Trophoblast cell (in vitro differentiated cells and primary cell): Measurements from ENCODE around the gene TMPRSS3.

Source experiments
- DNase-seq, 2 donors: peaks; one replicate each; pipeline ENCODE4 v3.0.0-alpha.2; 2016
- H2AFZ ChIP-seq: 2 replicates; pipeline ENCODE4 v1.6.1; 2013; ENCODE audit warnings: low read length, moderate library complexity, mild to moderate bottlenecking; ENCODE audit not compliant: insufficient read depth, poor library complexity
- H2AK5ac ChIP-seq: 2 replicates; pipeline ENCODE4 v1.6.1; 2013; ENCODE audit warnings: mild to moderate bottlenecking, low read length
- H2BK120ac ChIP-seq: 2 replicates; pipeline ENCODE4 v1.6.1; 2013; ENCODE audit warnings: low read length, mild to moderate bottlenecking, moderate library complexity; ENCODE audit not compliant: insufficient read depth, poor library complexity
- H2BK12ac ChIP-seq: 2 replicates; pipeline ENCODE4 v1.6.1; 2013; ENCODE audit warnings: mild to moderate bottlenecking, low read length, moderate library complexity
- H2BK5ac ChIP-seq: 2 replicates; pipeline ENCODE4 v1.6.1; 2013; ENCODE audit warnings: low read length, low read depth, moderate library complexity, mild to moderate bottlenecking; ENCODE audit not compliant: poor library complexity
- H3K14ac ChIP-seq: 2 replicates; pipeline ENCODE4 v1.6.1; 2013; ENCODE audit warnings: mild to moderate bottlenecking, low read length
- H3K18ac ChIP-seq: 2 replicates; pipeline ENCODE4 v1.6.1; 2013; ENCODE audit warnings: mild to moderate bottlenecking, low read length
- H3K23ac ChIP-seq: 2 replicates; pipeline ENCODE4 v1.6.1; 2013; ENCODE audit warnings: low read length
- H3K27ac ChIP-seq: 2 replicates; pipeline ENCODE4 v1.5.1; 2013; ENCODE audit warnings: low read depth, mild to moderate bottlenecking, inconsistent platforms, low read length, moderate library complexity
- H3K27me3 ChIP-seq: 2 replicates; pipeline ENCODE4 v1.6.1; 2013; ENCODE audit warnings: inconsistent platforms, mild to moderate bottlenecking, low read length, moderate library complexity; ENCODE audit not compliant: insufficient read depth
- H3K36me3 ChIP-seq, 2 experiments: 1 replicate in 1 of 2; 2 replicates in 1 of 2; pipeline ENCODE4 v1.6.1; 2013; ENCODE audit warnings: low read length in 2 of 2, mild to moderate bottlenecking in 2 of 2, moderate library complexity in 1 of 2; ENCODE audit not compliant: insufficient read depth in 2 of 2, control insufficient read depth in 1 of 2
- H3K4ac ChIP-seq: 2 replicates; pipeline ENCODE4 v1.6.1; 2013; ENCODE audit warnings: low read depth, mild to moderate bottlenecking, low read length, moderate library complexity
- H3K4me1 ChIP-seq, 2 experiments: 1 replicate in 1 of 2; 2 replicates in 1 of 2; pipeline ENCODE4 v1.6.1; 2013; ENCODE audit warnings: low read length in 2 of 2, mild to moderate bottlenecking in 2 of 2, moderate library complexity in 1 of 2; ENCODE audit not compliant: insufficient read depth in 2 of 2, control insufficient read depth in 1 of 2
- H3K4me2 ChIP-seq: 2 replicates; pipeline ENCODE4 v1.6.1; 2013; ENCODE audit warnings: inconsistent platforms, mild to moderate bottlenecking, low read length, moderate library complexity
- H3K4me3 ChIP-seq: 2 replicates; pipeline ENCODE4 v1.5.1; 2013; ENCODE audit warnings: mild to moderate bottlenecking, low read depth, low read length, inconsistent platforms
- H3K79me1 ChIP-seq: one replicate; pipeline ENCODE4 v1.6.1; 2013; ENCODE audit warnings: low read length
- H3K79me2 ChIP-seq: 2 replicates; pipeline ENCODE4 v1.6.1; 2013; ENCODE audit warnings: low read length, mild to moderate bottlenecking; ENCODE audit not compliant: control insufficient read depth, insufficient read depth, poor library complexity
- H3K9ac ChIP-seq: 2 replicates; pipeline ENCODE4 v1.6.1; 2013; ENCODE audit warnings: mild to moderate bottlenecking, low read length
- H3K9me3 ChIP-seq: 2 replicates; pipeline ENCODE4 v1.6.1; 2013; ENCODE audit warnings: low read depth, mild to moderate bottlenecking, control low read depth, inconsistent platforms, low read length; ENCODE audit not compliant: insufficient read depth
- H4K12ac ChIP-seq: 2 replicates; pipeline ENCODE4 v1.6.1; 2013; ENCODE audit warnings: low read depth, mild to moderate bottlenecking, low read length, moderate library complexity
- H4K8ac ChIP-seq: 2 replicates; pipeline ENCODE4 v1.6.1; 2013; ENCODE audit warnings: low read depth, mild to moderate bottlenecking, low read length, moderate library complexity
- H4K91ac ChIP-seq: one replicate; pipeline ENCODE4 v1.6.1; 2013; ENCODE audit warnings: low read depth, mild to moderate bottlenecking, low read length, moderate library complexity
- WGBS: extraction: QIAGEN DNeasy Blood & Tissue Kit; methylation state at CpG from one replicate; pipeline ENCODE4 v1.1.7; 2013; ENCODE audit warnings: missing lambda C conversion rate; ENCODE audit not compliant: insufficient read length, insufficient coverage; ENCODE audit errors: extremely low coverage; 5-methylcytosine and 5-hydroxymethylcytosine counted together

TMPRSS3 gene

DNA sequence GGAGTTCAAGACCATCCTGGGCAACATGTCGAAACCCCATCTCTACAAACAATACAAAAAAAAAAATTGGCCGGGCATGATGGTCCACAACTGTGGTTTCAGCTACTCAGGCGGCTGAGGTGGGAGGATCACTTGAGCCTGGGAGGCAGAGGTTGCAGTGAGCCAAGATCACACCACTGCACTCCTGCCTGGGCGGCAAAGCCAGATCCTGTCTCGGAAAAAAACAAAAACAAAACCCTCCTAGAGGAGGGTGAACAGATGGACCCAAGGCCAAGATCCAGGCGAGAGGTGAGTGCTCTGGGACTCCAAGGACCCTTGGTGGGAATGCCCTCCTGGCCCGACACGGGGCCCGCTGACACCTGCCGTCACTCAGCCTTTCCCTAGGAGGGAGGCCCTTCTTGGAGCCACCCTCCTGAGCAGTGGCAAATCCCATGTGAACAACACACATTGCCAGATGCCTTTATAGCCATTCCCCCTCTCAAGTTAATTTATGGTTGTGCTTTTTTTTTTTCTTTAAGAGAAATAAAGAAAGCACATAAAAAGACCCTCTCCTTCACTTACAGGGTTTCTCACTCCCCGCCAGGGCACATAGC, 45.4 kb downstream of the TMPRSS3 start:
- Histone ChIP-seq H3K4ac (no peak overlapping the region), H2AK5ac (no peak overlapping the region), H3K18ac (no peak overlapping the region), H2BK120ac (no peak overlapping the region), H4K8ac (no peak overlapping the region), H4K12ac (no peak overlapping the region), H4K91ac (no peak overlapping the region), H2BK5ac (no peak overlapping the region), H3K4me1 (no peaks in the 10 kb centered on the region), H2BK12ac (no peak overlapping the region), H3K4me2 (no peak overlapping the region), H3K36me3 (no peaks in the 10 kb centered on the region), H3K14ac (no peak overlapping the region), H3K27me3 (no peaks in the 10 kb centered on the region), H3K79me2 (no peaks in the 10 kb centered on the region), H2AFZ (no peak overlapping the region), H3K9ac (no peak overlapping the region), H3K4me3 (no peak overlapping the region), H3K9me3 (no peaks in the 10 kb centered on the region), H3K79me1 (no peaks in the 10 kb centered on the region), H3K27ac (no peak overlapping the region), H3K23ac (no peak overlapping the region)
- WGBS = no CpG with 5 or more reads among the region's 11 CpGs
- no peak for DNase-seq

DNA sequence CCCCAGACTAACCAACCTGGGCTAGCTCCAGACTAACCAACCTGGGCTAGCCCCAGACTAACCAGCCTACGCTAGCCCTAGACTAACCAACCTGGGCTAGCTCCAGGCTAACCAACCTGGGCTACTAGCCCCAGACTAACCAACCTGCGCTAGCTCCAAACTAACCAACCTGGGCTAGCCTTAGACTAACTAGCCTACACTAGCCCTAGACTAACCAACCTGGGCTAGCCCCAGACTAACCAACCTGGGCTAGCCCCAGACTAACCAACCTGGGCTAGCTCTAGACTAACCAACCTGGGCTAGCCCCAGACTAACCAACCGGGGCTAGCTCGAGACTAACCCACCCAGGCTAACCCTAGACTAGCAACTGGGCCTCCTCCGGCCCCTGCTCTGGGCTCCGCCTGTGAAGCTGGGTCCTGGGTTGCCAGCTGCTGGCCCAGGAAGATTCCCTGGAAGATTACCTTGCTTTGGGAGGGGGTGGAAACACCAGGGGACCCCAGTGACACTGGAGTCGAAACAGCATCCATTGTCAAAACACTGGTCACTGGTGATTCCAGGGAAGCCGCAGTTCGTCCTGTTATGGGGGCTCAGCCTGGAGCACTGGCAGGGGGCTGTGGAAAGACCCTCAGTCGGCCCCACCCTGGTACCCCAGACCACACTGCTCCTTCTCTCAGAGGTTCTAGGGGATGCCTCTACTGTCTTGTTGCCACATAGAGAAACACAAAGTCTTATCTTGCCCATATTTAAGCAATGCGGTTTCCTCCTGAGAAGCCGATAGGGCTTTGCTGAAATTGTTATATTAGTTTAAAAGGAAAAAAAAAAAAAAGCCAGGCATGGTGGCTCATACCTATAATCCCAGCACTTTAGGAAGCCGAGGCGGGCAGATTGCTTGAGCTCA, 46.2 kb downstream of the TMPRSS3 start:
- Histone ChIP-seq H3K4me3 (no peak overlapping the region), H2BK120ac (no peak overlapping the region), H3K36me3 (no peaks in the 10 kb centered on the region), H3K9ac (no peak overlapping the region), H3K4me2 (no peak overlapping the region), H3K14ac (no peak overlapping the region), H3K18ac (no peak overlapping the region), H3K23ac (no peak overlapping the region), H3K27ac (no peak overlapping the region), H2BK12ac (no peak overlapping the region), H4K91ac (no peak overlapping the region), H4K12ac (no peak overlapping the region), H3K4ac (no peak overlapping the region), H2AFZ (no peak overlapping the region), H3K9me3 (no peaks in the 10 kb centered on the region), H3K4me1 (no peaks in the 10 kb centered on the region), H3K79me1 (no peaks in the 10 kb centered on the region), H3K79me2 (no peaks in the 10 kb centered on the region), H4K8ac (no peak overlapping the region), H2BK5ac (no peak overlapping the region), H3K27me3 (no peaks in the 10 kb centered on the region), H2AK5ac (no peak overlapping the region)
- no CpG with 5 or more reads among the region's 14 CpGs for WGBS
- DNase-seq = no peak

DNA sequence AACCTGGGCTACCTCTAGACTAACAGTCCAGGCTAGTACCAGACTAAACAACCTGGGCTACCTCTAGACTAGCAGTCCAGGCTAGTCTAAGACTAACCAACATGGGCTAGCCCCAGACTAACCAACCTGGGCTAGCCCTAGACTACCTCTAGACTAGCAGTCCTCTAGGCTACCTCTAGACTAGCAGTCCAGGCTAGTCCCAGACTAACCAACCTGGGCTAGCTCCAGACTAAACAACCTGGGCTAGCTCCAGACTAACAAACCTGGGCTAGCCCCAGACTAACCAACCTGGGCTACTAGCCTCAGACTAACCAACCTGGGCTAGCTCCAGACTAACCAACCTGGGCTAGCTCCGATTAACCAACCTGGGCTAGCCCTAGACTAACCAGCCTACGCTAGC, 47.1 kb downstream of the TMPRSS3 start:
- H3K27ac ChIP-seq = no peak overlapping the region
- no peak overlapping the region for H4K91ac ChIP-seq
- no peak overlapping the region for H3K14ac ChIP-seq
- H3K9ac ChIP-seq = no peak overlapping the region
- H2BK12ac ChIP-seq = no peak overlapping the region
- no peak overlapping the region for H2AFZ ChIP-seq
- no peaks in the 10 kb centered on the region for H3K79me2 ChIP-seq
- no peaks in the 10 kb centered on the region for H3K9me3 ChIP-seq
- H4K12ac ChIP-seq = no peak overlapping the region
- H3K4ac ChIP-seq = no peak overlapping the region
- no peaks in the 10 kb centered on the region for H3K36me3 ChIP-seq
- no peak overlapping the region for H4K8ac ChIP-seq
- H3K27me3 ChIP-seq = no peaks in the 10 kb centered on the region
- no peak overlapping the region for H3K4me2 ChIP-seq
- no CpG with 5 or more reads among the region's 2 CpGs for WGBS
- no peaks in the 10 kb centered on the region for H3K79me1 ChIP-seq
- no peak overlapping the region for H3K23ac ChIP-seq
- no peak overlapping the region for H2BK120ac ChIP-seq
- H2BK5ac ChIP-seq = no peak overlapping the region
- no peak overlapping the region for H3K4me3 ChIP-seq
- no peak for DNase-seq
- H3K18ac ChIP-seq = no peak overlapping the region
- no peak overlapping the region for H2AK5ac ChIP-seq
- H3K4me1 ChIP-seq = no peaks in the 10 kb centered on the region

DNA sequence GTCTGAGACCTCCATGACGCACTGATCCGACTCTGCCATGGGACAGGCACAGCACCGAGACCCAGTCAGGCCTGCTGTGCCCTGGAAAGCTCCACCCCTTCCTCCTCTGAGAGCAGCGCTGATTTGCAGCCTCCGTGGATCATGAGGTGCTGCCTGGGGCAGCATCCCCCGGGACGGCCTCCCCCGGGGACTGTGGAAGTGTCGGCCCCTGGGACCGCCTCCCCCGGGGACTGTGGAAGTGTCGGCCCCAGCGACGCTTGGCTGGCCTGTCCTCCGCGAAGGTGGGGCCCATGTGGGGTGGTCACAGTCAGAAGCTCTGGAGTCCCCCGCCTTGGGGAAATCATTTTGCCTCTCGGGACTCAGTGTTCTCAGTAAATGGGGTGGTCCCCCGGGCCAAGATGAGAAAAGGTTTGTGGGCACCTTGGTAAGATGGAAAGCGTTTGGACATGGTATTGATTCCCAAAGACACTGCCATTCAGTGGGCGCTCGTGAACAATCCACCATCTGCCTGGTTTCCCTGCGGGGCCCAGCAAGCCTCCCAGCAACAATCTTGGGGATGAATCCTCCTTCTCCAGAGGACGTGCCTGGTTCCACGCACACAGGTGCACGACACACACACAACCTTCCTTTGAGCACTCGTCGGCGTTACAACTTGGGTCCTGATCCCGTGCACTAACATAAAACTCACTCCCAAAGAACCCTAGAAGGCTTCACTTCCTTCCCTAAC, 48.1 kb downstream of the TMPRSS3 start:
- no peak overlapping the region for H2AK5ac ChIP-seq
- no peak overlapping the region for H3K14ac ChIP-seq
- no peaks in the 10 kb centered on the region for H3K4me1 ChIP-seq
- no peak overlapping the region for H2BK12ac ChIP-seq
- no peak overlapping the region for H4K12ac ChIP-seq
- no peak overlapping the region for H4K91ac ChIP-seq
- no peak overlapping the region for H3K4me3 ChIP-seq
- H3K23ac ChIP-seq = no peak overlapping the region
- WGBS = no CpG with 5 or more reads among the region's 30 CpGs
- DNase-seq = no peak
- H2AFZ ChIP-seq = no peak overlapping the region
- no peak overlapping the region for H2BK120ac ChIP-seq
- no peaks in the 10 kb centered on the region for H3K79me2 ChIP-seq
- no peak overlapping the region for H4K8ac ChIP-seq
- H3K18ac ChIP-seq = no peak overlapping the region
- no peak overlapping the region for H3K4ac ChIP-seq
- no peaks in the 10 kb centered on the region for H3K36me3 ChIP-seq
- no peak overlapping the region for H3K27ac ChIP-seq
- H3K9ac ChIP-seq = no peak overlapping the region
- no peaks in the 10 kb centered on the region for H3K27me3 ChIP-seq
- no peak overlapping the region for H3K4me2 ChIP-seq
- H3K79me1 ChIP-seq = no peaks in the 10 kb centered on the region
- no peak overlapping the region for H2BK5ac ChIP-seq
- H3K9me3 ChIP-seq = no peaks in the 10 kb centered on the region
